NCI-H524 (cell line): ENCODE results near the gene RPL27.

Experiments used
- DNase-seq, 2 experiments: peaks; one replicate each; lab custom pipeline; 2025; lab: John Stamatoyannopoulos, UW

RPL27 gene

DNA sequence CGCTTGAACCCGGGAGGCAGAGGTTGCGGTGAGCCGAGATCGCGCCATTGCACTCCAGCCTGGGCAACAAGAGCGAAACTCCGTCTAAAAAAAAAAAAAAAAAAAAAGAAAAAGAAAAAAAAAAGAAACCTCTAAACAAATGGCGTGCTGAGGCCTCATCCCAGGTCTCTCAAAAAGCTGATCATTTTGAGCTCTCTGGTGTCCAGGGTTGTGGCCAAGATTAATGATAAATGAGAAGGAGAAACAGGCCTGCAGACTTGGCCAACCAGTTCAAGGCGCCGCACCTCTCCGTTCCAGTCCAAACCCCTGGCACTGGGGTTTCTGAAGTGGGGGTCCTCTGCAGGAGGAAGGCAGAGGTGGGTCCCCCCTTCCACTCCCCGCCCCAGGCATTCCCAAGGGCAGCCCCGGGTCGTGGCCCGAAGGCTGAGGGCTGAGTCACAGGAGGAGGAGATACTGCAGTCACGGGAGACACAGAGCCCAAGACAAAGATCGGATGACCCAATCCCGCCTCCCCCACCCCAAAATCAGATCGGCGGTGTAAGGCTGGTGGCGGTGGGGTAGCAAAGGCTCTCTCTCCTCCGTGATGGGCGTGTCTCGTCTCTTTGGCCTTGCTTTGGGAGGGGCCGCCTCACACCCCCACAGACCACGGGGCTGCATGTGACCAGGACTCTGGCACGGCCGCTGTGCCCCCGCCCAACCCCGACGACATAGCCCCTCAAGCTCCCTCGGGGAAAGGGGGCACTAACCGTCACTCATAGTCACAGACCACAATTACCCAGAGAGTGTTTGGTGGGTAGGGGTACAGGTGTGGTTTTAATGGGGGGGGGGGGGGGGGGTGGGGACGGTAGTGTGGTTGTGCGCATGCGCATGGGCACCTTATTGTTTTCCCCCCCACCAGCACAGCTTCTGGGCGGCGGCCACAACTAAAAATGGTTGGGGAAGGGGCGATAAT is 22.8 kb downstream of the RPL27 start:
- DNase-seq: no peak

DNA sequence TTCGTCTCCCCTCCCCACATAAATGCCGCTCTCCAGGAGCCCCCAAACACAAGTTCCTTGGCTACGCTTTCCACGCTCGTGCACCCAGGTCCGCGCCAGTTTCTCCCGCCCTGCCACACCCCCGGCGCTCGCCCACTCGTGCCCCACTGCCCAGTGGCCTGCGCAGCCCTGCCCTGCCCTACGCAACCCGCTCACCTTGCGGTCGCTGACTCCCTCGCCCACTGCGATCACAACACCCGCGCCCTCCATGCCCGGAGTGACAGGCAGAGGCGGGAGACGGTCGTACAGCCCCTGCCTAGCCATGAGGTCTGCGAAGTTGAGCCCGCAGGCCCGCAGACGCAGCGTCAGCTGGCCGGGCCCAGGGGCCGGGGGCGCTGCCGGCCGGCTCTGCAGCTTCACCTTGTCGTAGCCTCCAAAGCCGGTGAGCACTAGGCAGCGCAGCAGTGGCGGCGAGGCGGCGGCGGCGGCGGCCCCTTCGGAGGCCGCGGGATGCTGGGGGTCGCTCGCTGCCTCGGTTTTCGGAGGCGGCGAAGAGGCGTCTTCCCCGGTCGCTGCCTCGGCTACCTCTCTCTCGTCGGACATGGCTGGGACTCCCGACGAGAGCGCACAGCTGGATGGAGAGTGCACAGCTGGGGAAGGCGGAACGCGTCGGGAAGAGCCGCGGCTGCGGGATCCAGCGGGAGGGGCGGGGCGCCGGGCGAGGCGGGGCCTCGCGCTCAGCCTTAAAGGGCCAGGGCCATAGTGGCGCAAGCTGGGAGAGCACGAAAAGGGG is 23.7 kb downstream of the RPL27 start, which contains the start of gene VAT1:
VAT1 (minus strand) TSS at position 645 of the 772 bp plus-strand sequence; CDS start at position 582, 63 bp downstream.
- DNase-seq: peak; percentile 35 to 80

DNA sequence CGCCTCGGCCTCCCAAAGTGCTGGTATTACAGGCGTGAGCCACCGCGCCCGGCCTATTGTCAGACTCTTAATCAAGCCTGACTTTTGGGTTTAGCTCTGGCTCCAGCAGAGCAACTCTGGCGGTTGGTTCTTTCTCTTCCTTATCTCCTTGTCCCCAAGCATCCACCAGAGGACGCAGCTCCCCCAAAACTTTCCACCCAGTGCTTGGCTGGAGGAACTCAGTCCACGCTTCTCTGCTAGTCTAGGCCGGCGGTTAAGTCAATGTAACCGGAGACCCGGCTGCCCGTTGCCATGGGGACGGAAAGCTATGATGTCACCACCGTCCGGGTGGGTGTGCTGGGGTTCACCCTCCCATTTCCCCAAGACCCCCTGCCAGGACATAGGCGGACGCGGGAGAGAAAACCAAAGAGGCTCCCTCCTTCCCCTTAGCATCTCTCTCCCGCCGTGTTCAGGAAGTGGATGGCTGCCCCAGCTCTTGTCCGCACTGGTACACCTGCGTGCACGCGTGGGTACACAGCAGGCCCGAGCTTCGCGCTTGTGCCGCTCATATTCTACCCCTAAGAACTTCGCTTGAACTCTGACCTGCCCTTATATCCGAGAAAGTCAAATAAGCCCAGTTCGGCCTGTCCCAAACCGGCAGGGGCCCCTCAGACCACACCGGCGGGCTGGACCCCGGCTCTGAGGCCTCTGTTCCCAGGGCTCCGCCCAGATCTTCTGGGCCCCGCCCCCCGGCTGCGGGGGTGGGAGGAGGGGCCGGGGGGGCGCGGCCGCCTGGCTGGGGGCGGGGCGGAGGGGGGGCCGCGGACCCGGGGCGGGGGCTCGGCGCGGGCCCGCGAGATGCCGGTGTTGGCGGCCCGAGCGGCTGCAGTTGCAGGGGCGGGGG is 26.4 kb downstream of the RPL27 start, which contains the start of gene RND2:
RND2 (plus strand) TSS at position 825 of the 883 bp plus-strand sequence. CDS start 117 bp downstream, outside the sequence.
- peak; percentile 98 for DNase-seq

DNA sequence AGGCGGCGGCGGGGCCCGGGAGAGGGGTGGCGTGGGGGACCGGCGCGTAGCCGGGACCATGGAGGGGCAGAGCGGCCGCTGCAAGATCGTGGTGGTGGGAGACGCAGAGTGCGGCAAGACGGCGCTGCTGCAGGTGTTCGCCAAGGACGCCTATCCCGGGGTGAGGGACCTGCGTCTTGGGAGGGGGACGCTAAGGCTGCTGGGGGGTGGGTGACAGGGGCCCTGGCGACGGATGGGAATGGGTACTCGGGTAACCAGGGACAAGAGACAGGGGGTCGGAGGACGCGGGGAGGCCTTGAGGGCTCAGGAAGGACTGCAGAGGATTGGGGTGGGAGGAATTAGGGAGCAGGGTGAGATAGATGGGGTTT is 27.1 kb downstream of the RPL27 start:
- DNase-seq: peak in 1 of 2 experiments; percentile 49

DNA sequence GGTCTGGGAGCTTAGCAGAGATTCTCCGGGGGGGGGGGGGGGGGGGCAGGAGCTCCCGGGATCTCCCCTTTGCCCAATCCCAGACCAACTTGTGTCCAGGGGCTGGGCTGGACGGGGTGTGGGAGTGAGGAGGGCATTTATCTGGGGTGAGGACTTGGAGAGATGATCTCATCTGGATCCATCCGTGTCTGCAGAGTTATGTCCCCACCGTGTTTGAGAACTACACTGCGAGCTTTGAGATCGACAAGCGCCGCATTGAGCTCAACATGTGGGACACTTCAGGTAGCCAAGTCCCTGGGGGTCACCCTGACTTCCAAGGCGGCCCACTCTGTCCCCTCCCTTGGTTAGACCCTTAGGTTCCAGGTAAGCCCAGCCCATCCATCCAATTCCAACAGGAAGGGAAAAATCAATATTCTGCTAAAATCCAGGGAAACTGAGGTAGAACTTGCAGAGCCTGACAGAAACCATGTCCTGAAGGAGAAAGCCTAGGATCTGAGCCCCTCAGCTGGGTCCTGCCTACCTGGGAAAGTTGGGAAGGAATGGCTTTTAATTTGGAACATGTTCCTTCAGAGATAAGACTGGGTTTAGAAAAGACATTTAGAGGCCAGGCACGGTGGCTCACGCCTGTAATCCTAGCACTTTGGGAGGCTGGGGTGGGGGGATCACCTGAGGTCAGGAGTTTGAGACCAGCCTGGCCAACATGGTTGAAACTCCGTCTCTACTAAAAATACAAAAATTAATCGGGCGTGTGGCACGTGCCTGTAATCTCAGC is 27.7 kb downstream of the RPL27 start:
- no peak for DNase-seq

DNA sequence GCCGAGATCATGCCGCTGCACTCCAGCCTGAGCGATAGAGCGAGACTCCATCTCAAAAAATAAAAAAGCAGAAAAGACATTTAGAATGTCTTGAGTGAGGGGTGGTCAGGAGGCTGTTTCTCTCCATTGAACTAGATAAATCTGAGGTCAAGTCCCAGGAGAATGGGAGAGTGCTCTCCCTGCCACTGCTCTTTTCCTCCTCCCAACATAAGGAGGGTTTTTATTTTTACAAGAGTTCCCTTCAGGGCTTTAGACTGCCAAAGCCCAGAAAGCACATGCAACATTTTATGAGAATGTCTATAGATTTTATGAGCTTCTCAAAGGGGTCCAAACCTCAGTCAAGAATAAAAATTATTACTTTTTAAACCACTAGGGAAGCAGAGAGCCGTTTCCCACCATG is 28.4 kb downstream of the RPL27 start:
- no peak for DNase-seq

DNA sequence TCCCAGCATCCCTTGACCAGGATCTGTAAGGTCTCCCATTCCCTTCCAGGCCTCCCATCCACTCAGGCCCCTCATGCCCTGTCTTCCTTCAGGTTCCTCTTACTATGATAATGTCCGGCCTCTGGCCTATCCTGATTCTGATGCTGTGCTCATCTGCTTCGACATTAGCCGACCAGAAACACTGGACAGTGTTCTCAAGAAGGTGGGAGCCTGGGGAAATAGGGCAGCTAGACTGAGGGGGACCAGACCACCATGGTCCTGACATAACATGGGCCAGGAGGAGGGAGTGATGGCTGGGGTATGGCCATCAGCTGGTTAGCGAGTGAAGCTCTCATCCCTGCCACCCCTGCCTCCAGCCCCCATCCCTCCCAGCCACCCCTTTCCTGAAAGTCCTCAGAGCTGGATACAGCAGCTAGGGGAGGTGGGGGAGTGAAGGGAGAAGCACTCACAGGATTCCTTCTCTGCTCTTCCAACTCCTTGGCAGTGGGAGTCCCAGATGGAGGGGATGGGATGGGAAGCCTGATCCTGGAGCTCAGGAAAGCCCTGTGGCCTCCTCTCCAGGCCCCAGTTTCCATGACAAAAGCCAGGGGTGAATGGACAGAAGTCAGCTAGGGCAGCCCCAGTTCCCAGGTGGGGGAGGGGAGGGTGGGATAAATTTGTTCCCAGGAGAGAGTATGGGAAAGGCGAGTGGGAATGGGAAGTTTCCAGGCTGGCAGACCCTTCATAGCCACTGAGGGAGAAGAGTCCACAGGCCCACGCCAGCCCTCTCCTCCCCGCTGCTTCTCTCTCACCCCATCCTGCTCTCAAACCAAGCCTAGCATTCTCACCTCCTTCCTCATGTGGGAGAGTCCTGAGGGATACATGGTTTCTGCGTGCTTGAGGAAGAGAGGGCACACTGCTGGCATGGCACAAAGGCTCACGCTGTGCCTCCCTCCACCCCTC is 29.1 kb downstream of the RPL27 start:
- no peak for DNase-seq

DNA sequence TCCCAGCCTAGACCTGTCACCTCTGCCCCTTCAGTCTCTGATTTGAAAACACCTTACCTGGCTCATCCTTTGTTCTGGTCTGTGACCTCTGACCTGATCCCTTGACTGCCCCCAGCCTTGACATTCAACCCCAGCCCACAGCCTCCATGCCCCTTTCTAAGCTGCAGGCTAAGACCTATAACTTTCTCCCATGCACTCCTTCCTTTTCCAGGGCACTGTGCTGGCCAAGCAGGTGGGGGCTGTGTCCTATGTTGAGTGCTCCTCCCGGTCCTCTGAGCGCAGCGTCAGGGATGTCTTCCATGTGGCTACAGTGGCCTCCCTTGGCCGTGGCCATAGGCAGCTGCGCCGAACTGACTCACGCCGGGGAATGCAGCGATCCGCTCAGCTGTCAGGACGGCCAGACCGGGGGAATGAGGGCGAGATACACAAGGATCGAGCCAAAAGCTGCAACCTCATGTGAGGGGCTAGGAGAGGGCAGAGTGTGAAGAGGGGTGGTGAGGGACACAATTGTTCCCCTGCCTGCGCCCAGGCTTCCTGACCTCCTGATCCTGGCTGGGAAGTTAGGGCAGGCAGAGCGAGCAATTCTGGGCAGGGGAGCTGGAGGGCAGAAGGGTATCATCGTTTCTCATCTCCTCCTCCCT is 30.1 kb downstream of the RPL27 start:
- DNase-seq: no peak

DNA sequence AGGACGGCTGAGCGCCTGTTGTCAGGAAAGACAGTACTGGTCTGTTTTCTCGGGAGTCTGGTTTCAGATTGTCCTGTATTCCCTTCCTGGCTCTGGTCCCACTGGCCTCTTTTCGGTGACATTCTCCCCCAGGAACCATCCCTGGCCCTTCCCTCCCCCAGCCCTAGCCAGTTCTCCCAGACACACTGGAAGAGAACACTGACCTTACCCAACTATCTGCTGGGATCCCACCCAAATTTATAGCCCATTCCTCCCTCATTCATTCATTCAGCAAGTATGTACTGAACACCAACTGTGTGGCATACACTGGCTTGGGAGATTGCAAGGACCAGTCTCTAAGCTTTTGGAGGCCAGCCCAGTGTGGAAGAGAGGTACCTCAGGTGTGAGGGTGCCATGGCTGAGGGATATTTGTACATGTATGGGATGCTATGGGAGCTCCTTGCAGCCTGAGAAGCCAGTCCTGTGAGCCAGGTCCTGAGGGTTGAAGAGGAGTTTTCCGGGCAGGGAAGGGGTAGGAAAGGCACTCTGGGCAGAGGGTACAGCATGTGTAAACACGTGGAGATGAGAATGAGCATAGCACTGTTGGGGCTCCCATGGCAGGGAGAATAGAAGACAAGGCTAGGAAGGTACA is 32.0 kb downstream of the RPL27 start:
- no peak for DNase-seq

DNA sequence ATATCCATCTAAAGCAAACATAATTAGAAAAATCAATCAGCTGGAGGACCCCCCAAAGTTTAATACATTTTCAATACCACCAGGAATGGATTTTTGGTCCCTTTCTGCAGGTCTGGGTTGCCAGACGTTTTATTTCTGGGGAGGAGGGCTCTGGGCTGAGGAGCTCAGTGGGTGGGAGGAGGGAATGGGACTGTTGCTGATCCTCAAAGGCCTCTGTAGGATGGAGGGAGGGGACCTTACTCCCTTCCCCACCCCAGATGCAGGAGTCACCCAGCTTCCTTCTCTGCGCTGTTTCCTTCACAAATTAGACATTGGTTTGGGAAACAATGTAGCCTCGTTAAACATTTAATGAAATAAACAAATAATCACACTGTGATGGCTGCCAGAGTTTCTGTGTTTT is 33.4 kb downstream of the RPL27 start:
- no peak for DNase-seq

DNA sequence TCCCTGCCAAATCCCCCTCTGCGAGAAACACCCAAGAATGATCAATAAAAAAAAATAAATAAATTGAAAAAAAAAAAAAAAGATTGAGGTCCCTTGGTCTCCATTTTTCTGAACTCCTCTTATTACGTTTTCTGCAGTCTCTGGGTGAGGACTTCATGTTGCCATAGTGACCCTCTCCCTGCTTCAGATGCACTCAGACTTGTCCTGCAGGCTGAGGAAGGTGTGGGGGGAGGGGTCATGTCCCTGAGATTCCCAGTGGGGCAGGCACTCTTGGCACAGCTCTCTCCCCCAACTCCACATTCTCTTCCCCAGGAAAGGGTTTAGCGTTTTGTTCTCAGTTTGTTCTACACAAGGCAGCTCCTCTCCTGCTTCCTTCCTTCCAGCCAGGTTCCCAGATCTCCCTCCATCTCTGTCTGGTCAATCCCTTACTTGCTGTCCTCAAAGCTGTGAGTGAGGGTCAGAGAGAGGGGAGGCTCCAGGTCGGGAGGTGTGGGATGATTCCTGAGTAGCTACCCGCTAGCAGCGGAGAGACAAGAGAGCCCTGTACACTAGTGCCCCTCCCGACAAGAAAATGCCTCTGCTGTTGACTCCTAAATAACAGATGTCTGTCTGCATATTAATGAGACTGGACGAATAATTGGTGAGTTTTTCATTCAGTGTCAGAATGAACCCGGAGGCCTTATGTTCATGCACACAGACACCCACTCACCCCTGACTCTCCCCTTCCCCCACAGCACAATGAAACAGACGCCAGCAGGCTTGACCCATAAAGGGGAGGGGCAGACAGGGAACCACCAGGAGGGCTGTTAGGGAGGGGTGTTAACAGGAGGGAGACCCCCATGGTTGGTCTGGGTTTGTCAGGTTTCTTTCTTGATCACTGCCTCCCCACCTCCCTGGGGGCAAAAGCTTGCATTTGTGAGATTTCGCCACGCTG is 36.0 kb downstream of the RPL27 start:
- peak; percentile 97 to 99 for DNase-seq

DNA sequence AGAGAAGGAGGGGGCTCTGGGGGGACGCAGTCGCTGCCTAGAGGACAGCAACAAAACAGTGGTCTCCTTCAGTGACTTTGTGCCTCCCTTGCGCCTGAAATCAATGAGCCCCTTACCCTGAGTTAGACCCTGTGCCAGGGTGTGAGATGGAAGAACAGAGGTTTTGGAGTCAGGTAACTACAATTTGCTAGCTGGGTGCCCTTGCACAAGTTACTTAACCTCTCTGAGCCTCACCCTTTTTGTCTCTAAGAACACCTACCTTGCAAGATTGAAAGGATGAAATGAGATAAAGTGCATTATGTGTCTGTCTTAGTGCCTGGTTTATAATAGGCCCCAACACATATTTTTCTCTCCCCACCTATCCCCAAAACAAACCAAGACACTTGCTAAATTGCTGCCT is 36.7 kb downstream of the RPL27 start:
- DNase-seq: no peak

DNA sequence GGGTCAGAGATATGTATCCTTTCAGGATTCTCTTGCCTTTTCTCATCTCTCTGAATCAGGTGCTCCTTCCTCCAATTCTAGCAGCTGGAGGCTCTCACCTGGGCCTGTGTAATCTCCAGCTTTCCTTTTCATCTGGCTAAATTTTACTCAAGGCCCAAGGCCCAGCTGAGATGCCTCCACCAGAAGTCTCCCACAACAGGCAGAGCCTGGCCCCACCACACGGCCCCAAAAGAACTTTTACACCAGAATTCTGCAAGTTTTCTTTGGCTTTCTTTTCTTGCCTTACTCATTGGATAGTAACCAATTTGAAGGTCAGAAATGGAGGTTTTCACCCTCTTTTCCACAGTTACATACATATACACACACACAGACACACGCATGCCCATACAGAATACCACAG is 41.4 kb downstream of the RPL27 start:
- DNase-seq: no peak

DNA sequence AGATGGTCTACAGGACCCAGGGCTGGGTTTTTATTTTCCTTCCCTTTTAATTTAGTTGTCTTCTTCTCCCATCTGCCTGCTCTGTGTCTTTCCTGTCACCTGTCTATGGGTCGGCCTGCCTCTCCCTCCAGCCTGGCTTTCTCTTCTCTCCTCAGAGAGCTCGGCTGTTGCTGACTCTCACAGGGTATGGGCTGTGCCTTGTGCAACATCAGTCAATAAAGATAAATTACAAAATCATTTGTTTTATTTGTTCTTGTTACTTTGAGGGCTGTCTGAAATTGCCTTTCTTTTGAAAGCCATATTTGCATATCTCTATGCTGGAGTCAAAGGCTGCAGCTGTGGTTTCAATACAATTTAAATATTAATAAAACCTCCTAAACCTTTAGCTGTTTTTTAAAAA is 42.4 kb downstream of the RPL27 start:
- DNase-seq: no peak

DNA sequence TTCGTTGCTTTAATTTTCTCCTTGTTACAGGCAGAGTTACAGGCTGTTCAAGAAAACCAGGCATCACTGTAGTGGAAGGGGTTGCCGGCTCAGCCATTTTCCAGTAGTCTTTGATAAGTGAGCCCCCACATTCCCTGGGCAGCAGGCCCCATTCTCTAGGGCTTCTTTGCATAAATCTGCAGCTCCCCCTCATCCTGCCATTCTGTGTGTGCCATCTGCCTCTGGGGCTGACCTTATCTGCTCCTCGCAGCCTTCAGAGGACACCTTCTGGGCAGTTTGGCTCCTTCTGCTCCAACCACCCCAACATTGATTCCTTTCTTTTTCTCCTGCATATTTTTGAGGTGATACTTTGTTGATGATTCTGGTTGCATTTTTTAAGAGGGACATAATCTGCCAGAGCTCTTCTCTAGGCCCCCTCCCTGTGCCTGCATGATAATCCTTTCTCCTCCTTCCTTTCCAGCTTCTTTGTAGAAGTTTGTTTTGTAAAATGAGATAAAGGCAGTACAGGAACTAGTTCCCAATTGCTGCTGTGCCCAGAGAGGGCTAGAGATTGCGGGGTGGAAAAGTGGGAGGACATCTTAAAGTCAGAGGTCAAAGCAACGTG is 43.9 kb downstream of the RPL27 start:
- DNase-seq: peak; percentile 13 to 78

DNA sequence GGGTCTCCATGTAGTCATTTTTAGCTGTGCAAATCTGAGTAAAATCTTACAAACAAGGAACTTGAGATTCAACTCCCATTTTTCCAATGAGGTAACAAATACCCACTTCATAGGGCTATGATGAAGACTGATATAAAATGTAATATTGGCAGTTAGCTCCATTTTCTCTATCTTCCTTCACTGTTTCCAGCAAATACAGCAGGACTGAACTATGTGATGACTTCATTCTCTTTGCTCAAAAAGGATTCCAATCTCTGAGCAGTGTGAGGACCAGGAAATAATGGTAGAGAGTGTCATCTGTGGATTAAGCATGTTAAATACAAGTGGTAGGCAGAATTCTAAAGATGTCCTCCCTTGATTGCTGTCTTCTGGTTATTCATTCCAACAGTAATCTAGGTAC is 45.1 kb downstream of the RPL27 start:
- no peak for DNase-seq

DNA sequence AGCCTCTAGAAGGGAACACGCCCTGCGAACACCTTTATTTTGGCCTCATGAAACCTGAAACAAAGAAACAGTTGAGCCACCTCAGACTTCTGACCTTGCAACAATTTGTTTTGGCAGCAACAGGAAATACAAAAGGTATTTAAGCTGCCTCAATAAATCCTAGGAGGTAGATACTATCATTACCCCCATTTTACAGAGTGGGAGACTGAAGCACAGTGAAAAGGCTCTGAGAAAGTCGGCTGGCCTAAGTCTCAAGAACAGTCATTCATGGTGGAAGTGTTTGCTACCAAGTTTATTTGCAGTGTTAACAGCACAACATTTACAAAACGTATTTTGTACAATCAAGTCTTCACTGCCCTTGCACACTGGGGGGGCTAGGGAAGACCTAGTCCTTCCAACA is 45.8 kb downstream of the RPL27 start:
- DNase-seq: no peak
